CD8-positive, alpha-beta memory T cell (primary cell): Measurements from ENCODE around the gene FANCM. TPM values are rescaled to one million over a fixed set of nuclear protein-coding genes. Genes with fewer than 3 reads are reported as not detected.

Experiments used
- CTCF ChIA-PET: fragments of 350-600 bp; sonication (Branson Sonifier 250); formaldehyde crosslinking; loops from one replicate; lab custom pipeline; 2021; ENCODE audit warnings: antibody characterized with exemption; lab: Charles Lee
- POLR2A ChIA-PET: fragments of 350-600 bp; sonication (Branson Sonifier 250); formaldehyde crosslinking; loops from one replicate; lab custom pipeline; 2021; ENCODE audit warnings: antibody characterized with exemption; lab: Charles Lee
- DNase-seq, 5 donors: peaks; one replicate each; pipeline versions ENCODE4 v3.0.0 to v3.0.0-alpha.2; 2020 to 2022; ENCODE audit warnings: mixed read lengths in 1 of 5
- H3K27ac ChIP-seq: one replicate; pipeline ENCODE4 v1.7.0; 2013; ENCODE audit warnings: low read depth, mild to moderate bottlenecking, low read length, moderate library complexity
- H3K27me3 ChIP-seq: 2 replicates; pipeline ENCODE4 v1.7.0; 2013; ENCODE audit warnings: low read length, mild to moderate bottlenecking; ENCODE audit not compliant: insufficient read depth, poor library complexity, severe bottlenecking
- H3K36me3 ChIP-seq: 2 replicates; pipeline ENCODE4 v1.7.0; 2013; ENCODE audit warnings: mild to moderate bottlenecking, low read length, moderate library complexity; ENCODE audit not compliant: insufficient read depth
- H3K4me1 ChIP-seq: 2 replicates; pipeline ENCODE4 v1.7.0; 2013; ENCODE audit warnings: mild to moderate bottlenecking, low read length, moderate library complexity; ENCODE audit not compliant: insufficient read depth
- H3K4me3 ChIP-seq: 2 replicates; pipeline ENCODE4 v1.7.0; 2013; ENCODE audit warnings: mild to moderate bottlenecking, low read length
- H3K9me3 ChIP-seq: 2 replicates; pipeline ENCODE4 v1.7.0; 2013; ENCODE audit warnings: mild to moderate bottlenecking, low read length
- H3K27ac Mint-ChIP-seq, 8 donors: one replicate each; pipeline ENCODE4 v1.8.0; 2020 to 2021; ENCODE audit warnings: mixed read lengths in 8 of 8, mild to moderate bottlenecking in 6 of 8, inconsistent platforms in 3 of 8, moderate library complexity in 3 of 8
- H3K27me3 Mint-ChIP-seq, 2 donors: one replicate each; pipeline ENCODE4 v1.8.0; 2020 to 2021; ENCODE audit warnings: mixed read lengths in 2 of 2, mild to moderate bottlenecking in 1 of 2, moderate library complexity in 1 of 2
- H3K36me3 Mint-ChIP-seq, 3 donors: one replicate each; pipeline ENCODE4 v1.8.0; 2020 to 2021; ENCODE audit warnings: mixed read lengths in 3 of 3, inconsistent platforms in 1 of 3, mild to moderate bottlenecking in 1 of 3
- H3K4me1 Mint-ChIP-seq, 3 donors: one replicate each; pipeline ENCODE4 v1.8.0; 2020 to 2021; ENCODE audit warnings: mixed read lengths in 3 of 3, inconsistent platforms in 1 of 3, mild to moderate bottlenecking in 1 of 3
- H3K4me3 Mint-ChIP-seq, 7 donors: one replicate each; pipeline ENCODE4 v1.8.0; 2020 to 2021; ENCODE audit warnings: mixed read lengths in 7 of 7, mild to moderate bottlenecking in 6 of 7, moderate library complexity in 4 of 7, inconsistent platforms in 2 of 7
- H3K9me3 Mint-ChIP-seq, 5 donors: one replicate each; pipeline ENCODE4 v1.8.0; 2020 to 2022; ENCODE audit warnings: mixed read lengths in 5 of 5, mild to moderate bottlenecking in 3 of 5, moderate library complexity in 2 of 5, inconsistent platforms in 1 of 5
- polyA plus RNA-seq: library from polyadenylated mRNA; unstranded; fragments of 300-500 nt; fragmentation: Illumina TruSeq; gene quantifications from one replicate; pipeline ENCODE4 v1.2.3, GENCODE V29; 2021
- total RNA-seq, 2 experiments: library from RNA; stranded (reverse); gene quantifications; one replicate each; pipeline ENCODE4 v1.2.3, GENCODE V29; 2021

Gene FANCM, protein sequence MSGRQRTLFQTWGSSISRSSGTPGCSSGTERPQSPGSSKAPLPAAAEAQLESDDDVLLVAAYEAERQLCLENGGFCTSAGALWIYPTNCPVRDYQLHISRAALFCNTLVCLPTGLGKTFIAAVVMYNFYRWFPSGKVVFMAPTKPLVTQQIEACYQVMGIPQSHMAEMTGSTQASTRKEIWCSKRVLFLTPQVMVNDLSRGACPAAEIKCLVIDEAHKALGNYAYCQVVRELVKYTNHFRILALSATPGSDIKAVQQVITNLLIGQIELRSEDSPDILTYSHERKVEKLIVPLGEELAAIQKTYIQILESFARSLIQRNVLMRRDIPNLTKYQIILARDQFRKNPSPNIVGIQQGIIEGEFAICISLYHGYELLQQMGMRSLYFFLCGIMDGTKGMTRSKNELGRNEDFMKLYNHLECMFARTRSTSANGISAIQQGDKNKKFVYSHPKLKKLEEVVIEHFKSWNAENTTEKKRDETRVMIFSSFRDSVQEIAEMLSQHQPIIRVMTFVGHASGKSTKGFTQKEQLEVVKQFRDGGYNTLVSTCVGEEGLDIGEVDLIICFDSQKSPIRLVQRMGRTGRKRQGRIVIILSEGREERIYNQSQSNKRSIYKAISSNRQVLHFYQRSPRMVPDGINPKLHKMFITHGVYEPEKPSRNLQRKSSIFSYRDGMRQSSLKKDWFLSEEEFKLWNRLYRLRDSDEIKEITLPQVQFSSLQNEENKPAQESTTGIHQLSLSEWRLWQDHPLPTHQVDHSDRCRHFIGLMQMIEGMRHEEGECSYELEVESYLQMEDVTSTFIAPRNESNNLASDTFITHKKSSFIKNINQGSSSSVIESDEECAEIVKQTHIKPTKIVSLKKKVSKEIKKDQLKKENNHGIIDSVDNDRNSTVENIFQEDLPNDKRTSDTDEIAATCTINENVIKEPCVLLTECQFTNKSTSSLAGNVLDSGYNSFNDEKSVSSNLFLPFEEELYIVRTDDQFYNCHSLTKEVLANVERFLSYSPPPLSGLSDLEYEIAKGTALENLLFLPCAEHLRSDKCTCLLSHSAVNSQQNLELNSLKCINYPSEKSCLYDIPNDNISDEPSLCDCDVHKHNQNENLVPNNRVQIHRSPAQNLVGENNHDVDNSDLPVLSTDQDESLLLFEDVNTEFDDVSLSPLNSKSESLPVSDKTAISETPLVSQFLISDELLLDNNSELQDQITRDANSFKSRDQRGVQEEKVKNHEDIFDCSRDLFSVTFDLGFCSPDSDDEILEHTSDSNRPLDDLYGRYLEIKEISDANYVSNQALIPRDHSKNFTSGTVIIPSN (N-terminal part only)
- total RNA-seq (10 to 100 TPM; 11.8 to 12.6 TPM), polyA plus RNA-seq (4.6 TPM)

DNA sequence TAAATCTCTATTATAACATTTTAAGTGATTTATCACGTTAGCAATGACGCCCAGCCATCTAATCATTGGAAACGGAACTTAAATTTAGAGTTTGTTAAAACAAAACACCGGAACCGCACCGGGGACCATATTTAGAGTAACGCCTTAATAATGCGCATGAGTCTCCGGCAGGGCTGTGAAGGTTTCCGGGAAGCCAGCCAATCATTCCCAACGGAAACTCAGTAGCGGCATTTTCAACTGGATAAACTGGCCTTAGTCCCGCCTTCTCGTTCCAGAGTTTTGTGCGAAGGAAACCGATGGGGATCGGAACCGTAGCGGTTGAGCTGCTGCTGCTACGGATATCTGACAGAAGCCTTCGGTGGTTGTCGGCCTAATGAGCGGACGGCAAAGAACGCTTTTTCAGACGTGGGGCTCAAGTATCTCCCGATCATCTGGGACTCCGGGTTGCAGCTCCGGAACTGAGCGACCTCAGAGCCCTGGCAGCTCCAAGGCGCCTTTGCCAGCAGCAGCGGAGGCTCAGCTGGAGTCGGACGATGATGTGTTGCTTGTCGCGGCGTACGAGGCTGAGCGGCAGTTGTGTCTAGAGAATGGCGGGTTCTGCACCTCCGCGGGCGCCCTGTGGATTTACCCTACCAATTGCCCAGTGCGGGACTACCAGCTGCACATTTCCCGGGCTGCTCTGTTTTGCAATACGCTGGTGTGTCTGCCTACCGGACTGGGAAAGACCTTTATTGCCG, at the start of gene FANCM:
Gene FANCM (plus strand): TSS at position 272 of the 737 bp plus-strand sequence. CDS start 102 bp downstream, at position 374.
- peak within 1 kb of the TSS; percentile 92 to 99 (median 96) for H3K4me3 Mint-ChIP-seq
- peak within 1 kb of the TSS; percentile 93 to 98 (median 96) for H3K27ac Mint-ChIP-seq
- H3K9me3 ChIP-seq: no peaks in the 10 kb centered on the region
- peak within 1 kb of the TSS; percentile 98 for H3K4me3 ChIP-seq
- peak within 1 kb of the TSS; percentile 86 for H3K27ac ChIP-seq
- peaks cover 0 to 18% (median 0%) of the 10 kb centered on the region in 3 donors for H3K36me3 Mint-ChIP-seq
- no peaks in the 10 kb centered on the region for H3K36me3 ChIP-seq
- no peaks in the 10 kb centered on the region for H3K9me3 Mint-ChIP-seq
- no peaks in the 10 kb centered on the region for H3K27me3 Mint-ChIP-seq
- POLR2A ChIA-PET: interaction anchor here (0.6 to 4.0 kb wide), 4 partner anchors 117 to 240 kb away, joined by 3 to 25 read pairs (median 7); partner anchors contain the start of genes KLHL28 and TOGARAM1
- H3K4me1 Mint-ChIP-seq: peaks cover 39 to 70% (median 64%) of the 10 kb centered on the region in 3 donors
- no peaks in the 10 kb centered on the region for H3K27me3 ChIP-seq
- peak; percentile 73 to 92 (median 89) for DNase-seq
- H3K4me1 ChIP-seq: peaks cover 31% of the 10 kb centered on the region
- CTCF ChIA-PET: interaction anchor here (0.8 to 2.9 kb wide), 7 partner anchors 9 to 174 kb away, joined by 3 to 15 read pairs (median 6); partner anchors contain the start of genes KLHL28, MIS18BP1 and TOGARAM1

- ChIA-PET CTCF (interaction anchor here (1.1 to 1.3 kb wide), 2 partner anchors 8 to 33 kb away, joined by 3 read pairs; no protein-coding TSS in a partner anchor), POLR2A (interaction anchor here (0.5 to 0.9 kb wide), 2 partner anchors 11 to 41 kb away, joined by 3 to 7 read pairs; no protein-coding TSS in a partner anchor)
- H3K4me3 ChIP-seq: no peak overlapping the region
- H3K4me1 Mint-ChIP-seq: peaks cover 69 to 88% (median 84%) of the 10 kb centered on the region in 3 donors
- no peaks in the 10 kb centered on the region for H3K9me3 Mint-ChIP-seq
- no peaks in the 10 kb centered on the region for H3K9me3 ChIP-seq
- no peak overlapping the region for H3K27ac ChIP-seq
- no peak for DNase-seq
- H3K4me1 ChIP-seq: peaks cover 38% of the 10 kb centered on the region
- peaks cover 0 to 27% (median 2%) of the 10 kb centered on the region in 3 donors for H3K36me3 Mint-ChIP-seq
- no peaks in the 10 kb centered on the region for H3K27me3 ChIP-seq
- H3K36me3 ChIP-seq: no peaks in the 10 kb centered on the region
- peak overlapping the region in 2 of 7 donors; percentile 12 to 41 for H3K4me3 Mint-ChIP-seq
- peak overlapping the region in 4 of 8 donors; percentile 1 to 57 (median 50) for H3K27ac Mint-ChIP-seq
- no peaks in the 10 kb centered on the region for H3K27me3 Mint-ChIP-seq
Measured at GRCh38 chr14:45089813-45090212, 45.9 kb upstream of the FANCM start.

DNA sequence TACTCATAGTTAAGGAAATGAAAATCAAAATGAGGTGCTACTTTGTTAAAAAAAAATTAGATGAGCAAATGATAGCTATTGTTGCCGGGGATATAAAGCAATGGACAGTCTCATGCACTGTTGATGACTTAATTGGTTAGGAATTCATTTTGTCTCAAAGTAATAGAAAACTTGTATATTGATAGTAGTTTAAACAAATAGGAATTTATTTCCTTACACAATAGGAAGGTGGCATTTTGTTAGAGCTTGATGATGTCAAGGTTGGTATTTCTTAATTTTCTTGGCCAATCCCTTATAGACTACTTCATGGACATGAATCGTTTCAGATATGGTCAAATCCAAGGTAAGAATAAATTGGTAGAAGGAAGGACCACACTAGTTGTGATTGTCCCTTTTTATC, 44.0 kb upstream of the FANCM start:
- CTCF ChIA-PET: no interaction called here
- H3K4me3 ChIP-seq: no peak overlapping the region
- no peaks in the 10 kb centered on the region for H3K9me3 Mint-ChIP-seq
- H3K27ac ChIP-seq: no peak overlapping the region
- H3K9me3 ChIP-seq: no peaks in the 10 kb centered on the region
- peaks cover 20% of the 10 kb centered on the region for H3K4me1 ChIP-seq
- POLR2A ChIA-PET: no interaction called here
- peak overlapping the region in 1 of 7 donors; percentile 23 for H3K4me3 Mint-ChIP-seq
- peaks cover 5% of the 10 kb centered on the region for H3K36me3 ChIP-seq
- no peak for DNase-seq
- H3K4me1 Mint-ChIP-seq: peaks cover 51 to 78% (median 78%) of the 10 kb centered on the region in 3 donors
- peak overlapping the region in 2 of 8 donors; percentile 20 to 60 for H3K27ac Mint-ChIP-seq
- H3K27me3 ChIP-seq: no peaks in the 10 kb centered on the region
- H3K27me3 Mint-ChIP-seq: no peaks in the 10 kb centered on the region
- H3K36me3 Mint-ChIP-seq: peaks cover 0 to 38% (median 13%) of the 10 kb centered on the region in 3 donors

GRCh38 chr14:45094275-45094674, 41.5 kb upstream of the FANCM start:
- Histone ChIP-seq H3K27me3 (no peaks in the 10 kb centered on the region), H3K36me3 (peaks cover 9% of the 10 kb centered on the region), H3K4me1 (peaks cover 5% of the 10 kb centered on the region), H3K4me3 (no peak overlapping the region), H3K9me3 (no peaks in the 10 kb centered on the region), H3K27ac (no peak overlapping the region)
- H3K4me3 Mint-ChIP-seq: no peak overlapping the region
- ChIA-PET POLR2A (no interaction called here), CTCF (interaction anchor here (0.8 to 1.2 kb wide), 2 partner anchors 23 to 32 kb away, joined by 3 read pairs; no protein-coding TSS in a partner anchor)
- H3K27ac Mint-ChIP-seq: no peak overlapping the region
- no peaks in the 10 kb centered on the region for H3K9me3 Mint-ChIP-seq
- no peaks in the 10 kb centered on the region for H3K27me3 Mint-ChIP-seq
- peaks cover 37 to 70% (median 62%) of the 10 kb centered on the region in 3 donors for H3K4me1 Mint-ChIP-seq
- DNase-seq: no peak
- H3K36me3 Mint-ChIP-seq: peaks cover 7 to 55% (median 23%) of the 10 kb centered on the region in 3 donors

- H3K4me3 Mint-ChIP-seq: no peak overlapping the region
Measured at GRCh38 chr14:45095143-45095542, 40.6 kb upstream of the FANCM start.

GRCh38 chr14:45096218-45096617, 39.5 kb upstream of the FANCM start:
- Histone ChIP-seq H3K36me3 (peaks cover 15% of the 10 kb centered on the region), H3K27ac (no peak overlapping the region), H3K4me3 (no peak overlapping the region), H3K27me3 (no peaks in the 10 kb centered on the region), H3K9me3 (no peaks in the 10 kb centered on the region), H3K4me1 (no peaks in the 10 kb centered on the region)
- ChIA-PET CTCF (interaction anchor here (0.6 kb wide), 1 partner anchor 162 kb away, joined by 3 read pairs; no protein-coding TSS in a partner anchor), POLR2A (no interaction called here)
- no peaks in the 10 kb centered on the region for H3K27me3 Mint-ChIP-seq
- no peak overlapping the region for H3K4me3 Mint-ChIP-seq
- no peak for DNase-seq
- peak overlapping the region in 1 of 8 donors; percentile 8 for H3K27ac Mint-ChIP-seq
- peaks cover 18 to 51% (median 46%) of the 10 kb centered on the region in 3 donors for H3K4me1 Mint-ChIP-seq
- no peaks in the 10 kb centered on the region for H3K9me3 Mint-ChIP-seq
- peaks cover 7 to 70% (median 26%) of the 10 kb centered on the region in 3 donors for H3K36me3 Mint-ChIP-seq

More at GRCh38 chr14:45095143-45095542, 40.6 kb upstream of the FANCM start:
- H3K4me1 Mint-ChIP-seq: peaks cover 28 to 62% (median 57%) of the 10 kb centered on the region in 3 donors
- Histone ChIP-seq H3K4me1 (no peaks in the 10 kb centered on the region), H3K9me3 (no peaks in the 10 kb centered on the region), H3K4me3 (no peak overlapping the region), H3K27me3 (no peaks in the 10 kb centered on the region), H3K27ac (no peak overlapping the region), H3K36me3 (peaks cover 13% of the 10 kb centered on the region)
- no peaks in the 10 kb centered on the region for H3K27me3 Mint-ChIP-seq
- H3K27ac Mint-ChIP-seq: peak overlapping the region in 2 of 8 donors; percentile 17 to 41
- H3K36me3 Mint-ChIP-seq: peaks cover 7 to 62% (median 26%) of the 10 kb centered on the region in 3 donors
- no peaks in the 10 kb centered on the region for H3K9me3 Mint-ChIP-seq
- ChIA-PET POLR2A (interaction anchor here (0.7 kb wide), 1 partner anchor 138 kb away, joined by 5 read pairs; no protein-coding TSS in a partner anchor), CTCF (interaction anchor here (1.2 kb wide), 1 partner anchor 22 kb away, joined by 3 read pairs; no protein-coding TSS in a partner anchor)
- DNase-seq: no peak
